SJSA1 (cell line): Measurements from ENCODE around the gene PRKN. TPM values are rescaled to one million over a fixed set of nuclear protein-coding genes. Genes with fewer than 3 reads are reported as not detected.
"Not testable (repeated sequence)": the region's sequence is repeated elsewhere in the genome, so short reads cannot be mapped to it uniquely, and the experiment has no call there.

Source experiments
- DNase-seq, 2 experiments: peaks; one replicate each; pipeline ENCODE4 v3.0.0-alpha.2; 2015 to 2020; ENCODE audit warnings: low spot score in 2 of 2, low read depth in 1 of 2
- H3K27ac ChIP-seq: fragments of 250-450 bp; sonication (Bioruptor Pico); 2 replicates; pipeline ENCODE4 v1.5.1; 2020; ENCODE audit warnings: mild to moderate bottlenecking, moderate library complexity
- H3K27me3 ChIP-seq: fragments of 250-450 bp; sonication (Bioruptor Pico); replicated peaks from 2 replicates; pipeline ENCODE4 v1.5.1; 2020; ENCODE audit warnings: mild to moderate bottlenecking, moderate library complexity
- H3K36me3 ChIP-seq: fragments of 250-450 bp; sonication (Bioruptor Pico); 2 replicates; pipeline ENCODE4 v1.5.1; 2020; ENCODE audit warnings: mild to moderate bottlenecking
- H3K4me1 ChIP-seq: fragments of 250-450 bp; sonication (Bioruptor Pico); replicated peaks from 2 replicates; pipeline ENCODE4 v1.6.1; 2021; ENCODE audit warnings: mild to moderate bottlenecking
- H3K4me3 ChIP-seq: fragments of 250-450 bp; sonication (Bioruptor Pico); 2 replicates; pipeline ENCODE4 v1.5.1; 2020; ENCODE audit warnings: mild to moderate bottlenecking
- H3K9me3 ChIP-seq: fragments of 250-450 bp; sonication (Bioruptor Pico); replicated peaks from 2 replicates; pipeline ENCODE4 v1.5.1; 2020; ENCODE audit warnings: mild to moderate bottlenecking
- total RNA-seq: library from RNA; depleted of rRNA; stranded (reverse); fragments of >200 nt; shearing (Covaris generic); gene quantifications from 2 replicates; pipeline ENCODE4 v1.2.3, GENCODE V29; 2014

The PRKN gene
- total RNA-seq, 1 experiment from 2014 or later = not detected

- Histone ChIP-seq H3K4me3 (no peak overlapping the region), H3K27me3 (no peaks in the 10 kb centered on the region), H3K27ac (no peak overlapping the region), H3K4me1 (peaks cover 6% of the 10 kb centered on the region), H3K36me3 (no peaks in the 10 kb centered on the region), H3K9me3 (0 out of 2 replicates have a peak, but pooled peaks cover 3% of the 10 kb centered on the region)
- peak; percentile 57 to 62 for DNase-seq
Measured at GRCh38 chr6:161498359-161498758, 1229.2 kb downstream of the PRKN start.

GRCh38 chr6:161496941-161497340 lies 1230.6 kb downstream of the PRKN start:
- no peak for DNase-seq
- no peak overlapping the region for H3K27ac ChIP-seq
- no peaks in the 10 kb centered on the region for H3K27me3 ChIP-seq
- no peak overlapping the region for H3K4me3 ChIP-seq
- peaks cover 6% of the 10 kb centered on the region for H3K4me1 ChIP-seq
- H3K9me3 ChIP-seq = 0 out of 2 replicates have a peak, but pooled peaks cover 3% of the 10 kb centered on the region
- no peaks in the 10 kb centered on the region for H3K36me3 ChIP-seq

- H3K36me3 ChIP-seq, H3K4me3 ChIP-seq, H3K4me1 ChIP-seq, H3K27ac ChIP-seq, H3K27me3 ChIP-seq, H3K9me3 ChIP-seq, DNase-seq: not testable (repeated sequence)
Measured at GRCh38 chr6:161496271-161496670, 1231.3 kb downstream of the PRKN start.

GRCh38 chr6:161494566-161494965 lies 1233.0 kb downstream of the PRKN start:
- H3K27ac ChIP-seq = no peak overlapping the region
- no peaks in the 10 kb centered on the region for H3K36me3 ChIP-seq
- H3K4me1 ChIP-seq = peaks cover 6% of the 10 kb centered on the region
- H3K27me3 ChIP-seq = no peaks in the 10 kb centered on the region
- H3K4me3 ChIP-seq = no peak overlapping the region
- no peak for DNase-seq
- 0 out of 2 replicates have a peak, but pooled peaks cover 3% of the 10 kb centered on the region for H3K9me3 ChIP-seq

- H3K9me3 ChIP-seq = 0 out of 2 replicates have a peak, but pooled peaks cover 1% of the 10 kb centered on the region
- DNase-seq = no peak
Measured at GRCh38 chr6:161493576-161494118, 1233.9 kb downstream of the PRKN start.

GRCh38 chr6:161489626-161490306 lies 1237.8 kb downstream of the PRKN start:
- Histone ChIP-seq H3K27me3 (no peaks in the 10 kb centered on the region), H3K4me1 (no peaks in the 10 kb centered on the region), H3K4me3 (no peak overlapping the region), H3K27ac (no peak overlapping the region), H3K36me3 (no peaks in the 10 kb centered on the region), H3K9me3 (no peaks in the 10 kb centered on the region)
- DNase-seq = no peak

More at GRCh38 chr6:161493576-161494118, 1233.9 kb downstream of the PRKN start:
- no peak overlapping the region for H3K4me3 ChIP-seq
- peaks cover 6% of the 10 kb centered on the region for H3K4me1 ChIP-seq
- no peaks in the 10 kb centered on the region for H3K27me3 ChIP-seq
- H3K36me3 ChIP-seq = no peaks in the 10 kb centered on the region
- H3K27ac ChIP-seq = no peak overlapping the region

- no peaks in the 10 kb centered on the region for H3K27me3 ChIP-seq
- no peak for DNase-seq
- no peaks in the 10 kb centered on the region for H3K36me3 ChIP-seq
- no peak overlapping the region for H3K27ac ChIP-seq
- H3K9me3 ChIP-seq = no peaks in the 10 kb centered on the region
- H3K4me1 ChIP-seq = no peaks in the 10 kb centered on the region
- no peak overlapping the region for H3K4me3 ChIP-seq
Measured at GRCh38 chr6:161487694-161488093, 1239.9 kb downstream of the PRKN start.

GRCh38 chr6:161487217-161487531 lies 1240.4 kb downstream of the PRKN start:
- no peak overlapping the region for H3K4me3 ChIP-seq
- H3K4me1 ChIP-seq = no peaks in the 10 kb centered on the region
- no peak for DNase-seq
- no peaks in the 10 kb centered on the region for H3K36me3 ChIP-seq
- H3K9me3 ChIP-seq = no peaks in the 10 kb centered on the region
- H3K27ac ChIP-seq = no peak overlapping the region
- H3K27me3 ChIP-seq = no peaks in the 10 kb centered on the region

- H3K4me3 ChIP-seq = no peak overlapping the region
Measured at GRCh38 chr6:161486361-161487216, 1241.0 kb downstream of the PRKN start.

GRCh38 chr6:161482517-161482858 lies 1245.1 kb downstream of the PRKN start:
- no peak for DNase-seq
- Histone ChIP-seq H3K9me3 (no peaks in the 10 kb centered on the region), H3K27me3 (no peaks in the 10 kb centered on the region), H3K4me3 (no peak overlapping the region), H3K36me3 (no peaks in the 10 kb centered on the region), H3K27ac (no peak overlapping the region), H3K4me1 (no peaks in the 10 kb centered on the region)

More at GRCh38 chr6:161486361-161487216, 1241.0 kb downstream of the PRKN start:
- DNase-seq = peak in 1 of 2 experiments; percentile 16
- Histone ChIP-seq H3K36me3 (no peaks in the 10 kb centered on the region), H3K27me3 (no peaks in the 10 kb centered on the region), H3K4me1 (no peaks in the 10 kb centered on the region), H3K9me3 (no peaks in the 10 kb centered on the region), H3K27ac (no peak overlapping the region)

GRCh38 chr6:161481786-161482516 lies 1245.6 kb downstream of the PRKN start:
- no peaks in the 10 kb centered on the region for H3K36me3 ChIP-seq
- no peak overlapping the region for H3K27ac ChIP-seq
- H3K4me3 ChIP-seq = no peak overlapping the region
- H3K9me3 ChIP-seq = no peaks in the 10 kb centered on the region
- no peak for DNase-seq
- no peaks in the 10 kb centered on the region for H3K27me3 ChIP-seq
- H3K4me1 ChIP-seq = no peaks in the 10 kb centered on the region

- H3K36me3 ChIP-seq = no peaks in the 10 kb centered on the region
- H3K9me3 ChIP-seq = no peaks in the 10 kb centered on the region
- DNase-seq = no peak
- H3K4me1 ChIP-seq = no peaks in the 10 kb centered on the region
- no peak overlapping the region for H3K27ac ChIP-seq
- H3K4me3 ChIP-seq = no peak overlapping the region
- no peaks in the 10 kb centered on the region for H3K27me3 ChIP-seq
Measured at GRCh38 chr6:161480421-161481155, 1247.0 kb downstream of the PRKN start.

GRCh38 chr6:161479376-161479775 lies 1248.2 kb downstream of the PRKN start:
- H3K9me3 ChIP-seq = no peaks in the 10 kb centered on the region
- H3K4me3 ChIP-seq = no peak overlapping the region
- H3K4me1 ChIP-seq = no peaks in the 10 kb centered on the region
- no peak overlapping the region for H3K27ac ChIP-seq
- DNase-seq = no peak
- no peaks in the 10 kb centered on the region for H3K36me3 ChIP-seq
- H3K27me3 ChIP-seq = no peaks in the 10 kb centered on the region
